Measurements from ENCODE around the gene OR8D4.

The OR8D4 gene

DNA sequence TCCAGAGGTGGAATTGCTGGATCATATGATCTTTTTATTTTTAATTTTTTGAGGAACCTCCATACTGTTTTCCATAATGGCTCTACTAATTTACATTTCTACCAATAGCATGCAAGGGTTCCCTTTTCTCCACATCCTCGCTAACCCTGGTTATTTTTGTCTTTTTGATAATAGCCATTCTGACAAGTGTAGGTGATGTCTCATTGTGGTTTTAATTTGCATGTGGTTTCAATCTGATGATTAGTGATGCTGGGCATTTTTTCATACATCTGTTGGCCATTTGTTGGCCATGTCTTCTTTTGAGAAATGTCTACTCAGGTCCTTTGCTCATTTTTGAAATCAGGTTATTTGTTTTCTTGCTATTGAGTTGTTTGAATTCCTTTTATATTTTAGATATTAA, 22.1 kb downstream of the OR8D4 start:
- no peak overlapping the region for H3K27ac Mint-ChIP-seq
- no peak overlapping the region for H3K4me3 Mint-ChIP-seq
- H3K9me3 Mint-ChIP-seq: peaks cover 2% of the 10 kb centered on the region
- DNase-seq (ENCODE audit: low spot score in 2 of 2): no peak
- H3K27me3 Mint-ChIP-seq: no peaks in the 10 kb centered on the region
- no peaks in the 10 kb centered on the region for H3K4me1 Mint-ChIP-seq
- ATAC-seq (ENCODE audit: low read depth): no peak
- no peaks in the 10 kb centered on the region for H3K36me3 Mint-ChIP-seq

DNA sequence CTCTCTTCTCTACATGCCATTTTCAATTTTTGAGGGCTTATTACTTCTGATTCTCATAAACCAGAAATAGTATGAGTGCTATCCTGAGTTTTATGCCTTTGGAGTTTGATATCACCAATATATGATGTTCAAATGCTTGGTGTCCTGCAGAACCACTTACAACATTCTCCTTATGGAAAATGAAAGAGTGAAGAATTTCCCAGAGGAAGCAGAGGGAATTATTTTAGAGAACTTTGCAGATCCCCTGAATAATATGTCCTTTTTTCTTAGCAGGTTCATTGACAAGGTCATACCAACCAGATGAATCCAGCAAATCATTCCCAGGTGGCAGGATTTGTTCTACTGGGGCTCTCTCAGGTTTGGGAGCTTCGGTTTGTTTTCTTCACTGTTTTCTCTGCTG, 37.4 kb downstream of the OR8D4 start, which contains the start of gene OR4D5:
Gene OR4D5 (plus strand): TSS at position 301 of the 400 bp plus-strand sequence. CDS start 0 bp downstream, at position 301.
- Mint-ChIP-seq H3K27ac (no peak within 1 kb of the TSS), H3K4me1 (no peaks in the 10 kb centered on the region), H3K36me3 (no peaks in the 10 kb centered on the region), H3K9me3 (peaks cover 5% of the 10 kb centered on the region), H3K27me3 (peaks cover 3% of the 10 kb centered on the region), H3K4me3 (no peak within 1 kb of the TSS)
- DNase-seq (ENCODE audit: low spot score in 2 of 2) (no peak), ATAC-seq (ENCODE audit: low read depth) (no peak)

DNA sequence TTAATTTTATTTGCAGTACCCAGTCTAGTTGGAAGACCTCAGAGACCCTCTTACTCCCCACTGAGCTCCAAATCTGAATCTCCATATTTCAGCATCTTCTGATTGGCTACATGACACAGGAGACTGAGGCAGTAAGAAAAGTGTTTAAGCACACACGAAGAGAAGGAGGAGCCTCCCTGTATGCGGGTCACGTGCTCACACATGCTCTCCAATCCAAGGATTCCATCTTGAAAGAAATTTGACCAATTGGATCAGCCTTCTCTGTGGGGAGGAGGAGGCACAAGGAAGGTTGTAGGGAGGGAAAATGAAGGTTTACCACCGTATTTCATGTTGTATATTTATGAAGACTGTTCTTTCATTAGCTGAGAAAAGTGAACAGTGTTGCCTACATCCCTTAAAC, 40.4 kb downstream of the OR8D4 start:
- H3K27me3 Mint-ChIP-seq: peaks cover 7% of the 10 kb centered on the region

DNA sequence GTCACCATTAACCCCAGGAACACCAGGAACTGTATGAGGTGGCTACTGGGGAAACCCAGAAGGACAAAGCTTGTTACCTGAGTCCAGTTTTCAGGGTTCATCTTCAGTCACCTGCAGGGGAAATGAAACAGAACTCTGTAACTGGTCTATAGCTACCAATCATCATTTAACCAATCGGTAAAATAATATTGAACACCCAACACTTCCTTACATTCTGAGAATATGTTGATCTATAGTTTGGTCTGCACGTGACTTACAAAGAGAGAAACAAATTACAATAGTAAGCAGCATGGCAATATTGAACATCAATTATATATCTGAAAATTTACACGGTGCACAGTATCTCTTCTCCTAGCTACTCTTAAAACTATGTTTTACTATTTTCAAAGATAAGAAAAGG, 41.8 kb downstream of the OR8D4 start, which contains the start of gene OR6T1:
Gene OR6T1 (minus strand): TSS at position 101 of the 400 bp plus-strand sequence. CDS start 0 bp downstream, at position 101.
- H3K4me3 Mint-ChIP-seq: no peak within 1 kb of the TSS
- H3K9me3 Mint-ChIP-seq: peaks cover 5% of the 10 kb centered on the region
- ATAC-seq (ENCODE audit: low read depth) (no peak), DNase-seq (ENCODE audit: low spot score in 2 of 2) (no peak)
- peaks cover 7% of the 10 kb centered on the region for H3K27me3 Mint-ChIP-seq
- H3K36me3 Mint-ChIP-seq: no peaks in the 10 kb centered on the region
- no peaks in the 10 kb centered on the region for H3K4me1 Mint-ChIP-seq
- H3K27ac Mint-ChIP-seq: no peak within 1 kb of the TSS

More for the DNA sequence above, 40.4 kb downstream of the OR8D4 start:
- Mint-ChIP-seq H3K9me3 (peaks cover 5% of the 10 kb centered on the region), H3K27ac (no peak overlapping the region), H3K4me3 (no peak overlapping the region), H3K4me1 (no peaks in the 10 kb centered on the region), H3K36me3 (no peaks in the 10 kb centered on the region)
- DNase-seq (ENCODE audit: low spot score in 2 of 2) (no peak), ATAC-seq (ENCODE audit: low read depth) (no peak)

DNA sequence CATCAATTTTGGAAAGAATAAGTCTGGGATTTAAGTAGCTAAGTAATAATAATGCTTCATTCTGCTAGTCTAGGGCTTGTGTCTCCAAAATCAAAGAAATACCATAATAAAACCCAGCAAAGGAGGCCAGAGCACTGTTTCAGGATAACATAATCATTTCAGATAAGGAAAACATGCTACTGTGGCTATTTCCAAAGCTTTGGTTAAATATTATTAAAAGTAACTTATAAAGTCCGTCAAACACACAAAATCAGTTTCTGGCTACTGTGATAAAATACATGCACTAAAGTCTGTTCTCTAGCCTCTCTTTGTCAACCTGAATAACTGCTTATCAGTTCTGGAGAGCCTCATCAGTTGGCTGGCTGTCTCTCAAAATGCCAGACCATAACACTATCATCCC, 43.2 kb downstream of the OR8D4 start:
- ATAC-seq (ENCODE audit: low read depth) (no peak), DNase-seq (ENCODE audit: low spot score in 2 of 2) (no peak)
- peaks cover 2% of the 10 kb centered on the region for H3K9me3 Mint-ChIP-seq
- H3K4me1 Mint-ChIP-seq: no peaks in the 10 kb centered on the region
- H3K27me3 Mint-ChIP-seq: peaks cover 4% of the 10 kb centered on the region
- H3K36me3 Mint-ChIP-seq: no peaks in the 10 kb centered on the region
- no peak overlapping the region for H3K4me3 Mint-ChIP-seq
- H3K27ac Mint-ChIP-seq: no peak overlapping the region

DNA sequence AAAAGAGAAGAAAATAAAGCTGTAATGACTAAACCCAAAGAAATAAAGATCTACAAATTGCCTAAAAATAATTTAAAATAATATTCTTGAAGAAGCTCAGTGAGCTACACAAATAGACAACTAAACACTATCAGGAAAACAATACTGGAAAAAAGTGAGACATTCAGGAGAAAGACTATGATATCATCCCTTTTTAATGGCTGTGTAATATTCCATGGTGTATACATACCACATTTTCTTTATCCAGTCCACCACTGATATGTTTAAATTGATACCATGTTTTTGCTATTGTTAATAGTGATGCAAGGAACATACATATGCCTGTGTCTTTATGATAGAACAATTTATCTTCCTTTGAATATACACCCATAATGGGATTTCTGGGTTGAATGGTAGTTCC, 54.8 kb downstream of the OR8D4 start:
- H3K27ac Mint-ChIP-seq: no peak overlapping the region
- peaks cover 17% of the 10 kb centered on the region for H3K9me3 Mint-ChIP-seq
- H3K36me3 Mint-ChIP-seq: no peaks in the 10 kb centered on the region
- no peak overlapping the region for H3K4me3 Mint-ChIP-seq
- H3K27me3 Mint-ChIP-seq: no peaks in the 10 kb centered on the region
- DNase-seq (ENCODE audit: low spot score in 2 of 2): no peak
- no peaks in the 10 kb centered on the region for H3K4me1 Mint-ChIP-seq
- ATAC-seq (ENCODE audit: low read depth): no peak
